ENCODE results near the gene CYFIP1. TPM values are rescaled to one million over a fixed set of nuclear protein-coding genes. Genes with fewer than 3 reads are reported as not detected.

CYFIP1 gene
- total and polyA plus RNA-seq, 2 donors from 2014 or later = 32.3 to 143 TPM

- H3K9me3 ChIP-seq (ENCODE audit: control insufficient read depth in 2 of 3, insufficient read depth in 1 of 3, low read length in 3 of 3) = no peaks in the 10 kb centered on the region
- H3K36me3 ChIP-seq (ENCODE audit: control insufficient read depth in 2 of 3, insufficient read depth in 3 of 3, low read length in 3 of 3) = no peaks in the 10 kb centered on the region
- FAIRE-seq (no peak), DNase-seq (no peak)
- H3K4me1 ChIP-seq (ENCODE audit: control insufficient read depth in 2 of 3, insufficient read depth in 2 of 3, low read depth in 1 of 3, low read length in 3 of 3) = peaks cover 0 to 22% (median 10%) of the 10 kb centered on the region in 3 donors
- TF ChIP-seq CTCF (IDR thresholded peaks at IDR 0.05; ENCODE audit: borderline replicate concordance, extremely low read depth, insufficient read depth) = no peak
- no peak overlapping the region for H3K9ac ChIP-seq (ENCODE audit: low read length in 3 of 3)
- intact Hi-C loops (cut with DNase I) = loop anchor here (10.0 kb wide), 1 partner anchor 78 kb away; the partner anchor contains the start of gene TUBGCP5
- H3K4me3 ChIP-seq (ENCODE audit: low read length in 3 of 3) = no peak overlapping the region
- no peaks in the 10 kb centered on the region for H3K27me3 ChIP-seq (ENCODE audit: control insufficient read depth, insufficient read depth, low read length)
- H3K27ac ChIP-seq (ENCODE audit: low read depth in 2 of 2, low read length in 2 of 2) = no peak overlapping the region
These were observed 23.2 kb downstream of the CYFIP1 start for GRCh38 chr15:22956978-22957260.

GRCh38 chr15:22956257-22956977, 23.8 kb downstream of the CYFIP1 start:
- Histone ChIP-seq H3K27ac (ENCODE audit: low read depth in 2 of 2, low read length in 2 of 2) (no peak overlapping the region), H3K4me1 (ENCODE audit: control insufficient read depth in 2 of 3, insufficient read depth in 2 of 3, low read depth in 1 of 3, low read length in 3 of 3) (peaks cover 0 to 22% (median 10%) of the 10 kb centered on the region in 3 donors), H3K27me3 (ENCODE audit: control insufficient read depth, insufficient read depth, low read length) (no peaks in the 10 kb centered on the region), H3K36me3 (ENCODE audit: control insufficient read depth in 2 of 3, insufficient read depth in 3 of 3, low read length in 3 of 3) (no peaks in the 10 kb centered on the region), H3K9ac (ENCODE audit: low read length in 3 of 3) (no peak overlapping the region), H3K9me3 (ENCODE audit: control insufficient read depth in 2 of 3, insufficient read depth in 1 of 3, low read length in 3 of 3) (no peaks in the 10 kb centered on the region), H3K4me3 (ENCODE audit: low read length in 3 of 3) (no peak overlapping the region)
- DNase-seq (no peak), FAIRE-seq (no peak)
- TF ChIP-seq CTCF (IDR thresholded peaks at IDR 0.05; ENCODE audit: borderline replicate concordance, extremely low read depth, insufficient read depth) = no peak
- intact Hi-C loops (cut with DNase I) = loop anchor here (10.0 kb wide), 1 partner anchor 78 kb away; the partner anchor contains the start of gene TUBGCP5

DNA sequence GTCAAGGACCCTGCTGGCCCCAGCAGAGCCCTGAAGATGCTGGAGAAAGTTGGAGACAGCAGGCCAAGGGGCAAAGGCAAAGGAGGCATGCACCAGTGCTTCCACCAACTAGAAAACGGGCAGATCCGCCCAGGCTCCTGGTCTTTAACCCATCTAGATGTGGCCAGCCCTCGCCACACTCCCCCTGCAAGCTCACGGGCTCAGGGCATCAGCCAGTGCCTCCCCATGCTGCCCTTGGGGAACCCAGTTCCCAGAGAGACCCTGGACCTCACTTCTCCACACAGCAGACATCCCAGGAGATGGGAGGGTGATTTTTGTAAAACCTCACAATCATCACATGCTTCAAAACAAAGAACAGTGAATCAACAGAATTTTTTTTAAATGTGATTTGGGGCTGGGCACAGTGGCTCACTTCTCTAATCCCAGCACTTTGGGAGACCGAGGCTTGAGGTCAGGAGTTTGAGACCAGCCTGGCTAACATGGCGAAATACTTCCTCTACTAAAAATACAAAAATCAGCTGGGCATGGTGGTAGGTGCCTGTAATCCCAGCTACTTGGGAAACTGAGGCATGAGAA, 24.5 kb downstream of the CYFIP1 start:
- Histone ChIP-seq H3K27me3 (ENCODE audit: control insufficient read depth, insufficient read depth, low read length) (no peaks in the 10 kb centered on the region), H3K36me3 (ENCODE audit: control insufficient read depth in 2 of 3, insufficient read depth in 3 of 3, low read length in 3 of 3) (no peaks in the 10 kb centered on the region), H3K9me3 (ENCODE audit: control insufficient read depth in 2 of 3, insufficient read depth in 1 of 3, low read length in 3 of 3) (no peaks in the 10 kb centered on the region), H3K27ac (ENCODE audit: low read depth in 2 of 2, low read length in 2 of 2) (no peak overlapping the region), H3K4me1 (ENCODE audit: control insufficient read depth in 2 of 3, insufficient read depth in 2 of 3, low read depth in 1 of 3, low read length in 3 of 3) (peaks cover 0 to 22% (median 10%) of the 10 kb centered on the region in 3 donors), H3K4me3 (ENCODE audit: low read length in 3 of 3) (no peak overlapping the region), H3K9ac (ENCODE audit: low read length in 3 of 3) (no peak overlapping the region)
- DNase-seq (no peak), FAIRE-seq (no peak)
- no peak for TF ChIP-seq CTCF (IDR thresholded peaks at IDR 0.05; ENCODE audit: borderline replicate concordance, extremely low read depth, insufficient read depth)
- intact Hi-C loops (cut with DNase I) = loop anchor here (10.0 kb wide), 1 partner anchor 79 kb away; the partner anchor contains the start of gene TUBGCP5
